ENCODE measurements around the gene NUP93. TPM values are rescaled to one million over a fixed set of nuclear protein-coding genes. Genes with fewer than 3 reads are reported as not detected.

The NUP93 gene
- total and polyA plus RNA-seq, 9 of the 15 experiments (the other 6 are each of a cell fraction or from before 2014, with no cell fraction given) = 92.0 to 162 (median 121) TPM

DNA sequence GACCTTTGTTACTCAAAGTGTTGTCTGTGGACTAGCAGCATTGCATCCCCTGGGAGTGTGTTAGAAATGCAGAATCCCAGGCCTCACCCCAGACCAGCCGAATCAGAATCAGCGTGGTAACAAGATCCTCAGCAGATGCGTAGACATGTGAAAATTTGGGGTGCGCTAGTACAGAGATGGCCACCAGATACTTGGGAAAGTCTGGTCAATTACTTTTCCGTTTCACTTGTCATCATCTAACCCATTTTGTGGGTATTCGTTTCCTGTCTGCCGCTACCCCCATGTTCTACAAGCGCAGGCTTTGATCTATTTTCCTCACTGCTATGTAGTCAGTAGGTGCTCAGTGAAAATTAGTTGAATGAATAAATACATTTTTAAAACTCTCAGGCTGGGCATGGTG is 168.9 kb downstream of the NUP93 start:
- in situ Hi-C loops (cut with MboI) (no loop called here), intact Hi-C loops (cut with micrococcal nuclease) (no loop called here)
- H3K9me1 ChIP-seq (ENCODE audit: control insufficient read depth, insufficient read depth, low read length) = no peaks in the 10 kb centered on the region
- ATAC-seq (no peak), FAIRE-seq (no peak), DNase-seq (ENCODE audit: extremely low read depth in 1 of 4, low spot score in 3 of 4) (no peak)
- TF ChIP-seq U2AF1 (optimal IDR thresholded peaks at IDR 0.05; ENCODE audit: low read depth, low read length) (no peak), CC2D1A (IDR thresholded peaks at IDR 0.05) (no peak), FUS (optimal IDR thresholded peaks at IDR 0.05; ENCODE audit: low read depth, low read length) (no peak), CHCHD3 (CRISPR knock-in tag; IDR thresholded peaks at IDR 0.05) (no peak), ZNF76 (CRISPR knock-in tag; IDR thresholded peaks at IDR 0.05; ENCODE audit: borderline replicate concordance) (no peak), BRD4 (IDR thresholded peaks at IDR 0.05) (no peak)
- TF ChIP-seq, protein P1, sequence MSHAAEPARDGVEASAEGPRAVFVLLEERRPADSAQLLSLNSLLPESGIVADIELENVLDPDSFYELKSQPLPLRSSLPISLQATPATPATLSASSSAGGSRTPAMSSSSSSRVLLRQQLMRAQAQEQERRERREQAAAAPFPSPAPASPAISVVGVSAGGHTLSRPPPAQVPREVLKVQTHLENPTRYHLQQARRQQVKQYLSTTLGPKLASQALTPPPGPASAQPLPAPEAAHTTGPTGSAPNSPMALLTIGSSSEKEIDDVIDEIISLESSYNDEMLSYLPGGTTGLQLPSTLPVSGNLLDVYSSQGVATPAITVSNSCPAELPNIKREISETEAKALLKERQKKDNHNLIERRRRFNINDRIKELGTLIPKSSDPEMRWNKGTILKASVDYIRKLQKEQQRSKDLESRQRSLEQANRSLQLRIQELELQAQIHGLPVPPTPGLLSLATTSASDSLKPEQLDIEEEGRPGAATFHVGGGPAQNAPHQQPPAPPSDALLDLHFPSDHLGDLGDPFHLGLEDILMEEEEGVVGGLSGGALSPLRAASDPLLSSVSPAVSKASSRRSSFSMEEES (CRISPR knock-in tag; IDR thresholded peaks at IDR 0.05) = no peak
- TF ChIP-seq, protein P2, sequence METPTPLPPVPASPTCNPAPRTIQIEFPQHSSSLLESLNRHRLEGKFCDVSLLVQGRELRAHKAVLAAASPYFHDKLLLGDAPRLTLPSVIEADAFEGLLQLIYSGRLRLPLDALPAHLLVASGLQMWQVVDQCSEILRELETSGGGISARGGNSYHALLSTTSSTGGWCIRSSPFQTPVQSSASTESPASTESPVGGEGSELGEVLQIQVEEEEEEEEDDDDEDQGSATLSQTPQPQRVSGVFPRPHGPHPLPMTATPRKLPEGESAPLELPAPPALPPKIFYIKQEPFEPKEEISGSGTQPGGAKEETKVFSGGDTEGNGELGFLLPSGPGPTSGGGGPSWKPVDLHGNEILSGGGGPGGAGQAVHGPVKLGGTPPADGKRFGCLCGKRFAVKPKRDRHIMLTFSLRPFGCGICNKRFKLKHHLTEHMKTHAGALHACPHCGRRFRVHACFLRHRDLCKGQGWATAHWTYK (CRISPR knock-in tag; IDR thresholded peaks at IDR 0.05) = no peak
- H3K27me3 ChIP-seq (ENCODE audit: control insufficient read depth in 2 of 2, insufficient read depth in 2 of 2, low read length in 2 of 2) = peaks cover 34 to 76% of the 10 kb centered on the region in 2 experiments; a peak in 4 of 5 replicates
- H3K36me3 ChIP-seq (ENCODE audit: control insufficient read depth, insufficient read depth, low read length) = no peaks in the 10 kb centered on the region
- ChIA-PET POLR2A (no interaction called here), CTCF (ENCODE audit: low intra/inter-chr PET ratio) (no interaction called here)
- no TSS peak for BruUV-seq (replicated peaks)
- H3K4me3 ChIP-seq = no peak overlapping the region
- no peaks in the 10 kb centered on the region for H3K79me2 ChIP-seq (ENCODE audit: control insufficient read depth, insufficient read depth, low read length)
- WGBS (ENCODE audit: insufficient coverage, low coverage, missing lambda C conversion rate) = 2% methylated on average over 8 of the region's 8 CpGs
- H3K9ac ChIP-seq (ENCODE audit: insufficient read depth in 1 of 2, low read depth in 2 of 2, low read length in 2 of 2) = no peak overlapping the region
- H3K4me1 ChIP-seq (replicated peaks in 1 of 2; ENCODE audit: control insufficient read depth in 2 of 2, insufficient read depth in 2 of 2, low read length in 2 of 2) = no peaks in the 10 kb centered on the region; a peak in 1 of 5 replicates
- no peak overlapping the region for H3K4me2 ChIP-seq (ENCODE audit: insufficient read depth, low read length)
- H2AFZ ChIP-seq (ENCODE audit: low read depth, low read length) = no peak overlapping the region
- H4K20me1 ChIP-seq (replicated peaks; ENCODE audit: control insufficient read depth, insufficient read depth, low read length) = no peaks in the 10 kb centered on the region; the same call in 1 of the 2 replicates
- H3K27ac ChIP-seq (ENCODE audit: extremely low read depth, low read depth, low read length) = no peak overlapping the region
- no peaks in the 10 kb centered on the region for H3K9me3 ChIP-seq (replicated peaks; ENCODE audit: control insufficient read depth, insufficient read depth, low read depth, low read length)

MicroRNAs within 50 kb of the gene (microRNA counts, 767-probe panel; counts per million panel counts)
- not detected for microRNA hsa-miR-138-5p

Small RNA genes within 50 kb of the gene (microRNA-seq; reads per million reads assigned to microRNA genes)
- 0.46 reads per million for gene MIR138-2 (ENCODE audit: borderline microRNAs expressed)

Small RNA genes within 50 kb of the gene (small RNA-seq; reads per million reads assigned to genes)
- 0.18 reads per million for gene MIR138-2

Other genes with a start within 250 kb of the NUP93 start
Only the 7 nearest of the 15 such genes appear.
- gene MT1M, start 97.5 kb upstream of the NUP93 start, total RNA-seq (2014; rRNA removed) = not detected in 2 replicates
- not detected in 2 replicates for gene MT1M, start 97.5 kb upstream of the NUP93 start, total RNA-seq (2014; rRNA removed; fragmentation: Illumina TruSeq; extraction: Trizol)
- gene MT1M, start 97.5 kb upstream of the NUP93 start, total RNA-seq (2015; rRNA removed; fragmentation: Illumina TruSeq; extraction: Trizol) = not detected in 2 replicates
- gene MT1M, start 97.5 kb upstream of the NUP93 start, total RNA-seq (2021) = not detected in 2 replicates
- gene MT1M, start 97.5 kb upstream of the NUP93 start, polyA plus RNA-seq (2011; rRNA removed) = not detected in 2 replicates
- not detected in 2 replicates for gene MT1M, start 97.5 kb upstream of the NUP93 start, polyA plus RNA-seq (2014; fragmentation: Illumina TruSeq; extraction: Trizol)
- not detected for gene MT1M, start 97.5 kb upstream of the NUP93 start, polyA plus RNA-seq (2014; fragmentation: Nextera tagmentation; extraction: Ambion mirVana)
- not detected in 2 replicates for gene MT1M, start 97.5 kb upstream of the NUP93 start, polyA plus RNA-seq (2014; rRNA removed)
- not detected in 2 replicates for gene MT1A, start 91.5 kb upstream of the NUP93 start, total RNA-seq (2014; rRNA removed)
- gene MT1A, start 91.5 kb upstream of the NUP93 start, total RNA-seq (2014; rRNA removed; fragmentation: Illumina TruSeq; extraction: Trizol) = not detected in 2 replicates
- not detected in 2 replicates for gene MT1A, start 91.5 kb upstream of the NUP93 start, total RNA-seq (2015; rRNA removed; fragmentation: Illumina TruSeq; extraction: Trizol)
- not detected in 2 replicates for gene MT1A, start 91.5 kb upstream of the NUP93 start, total RNA-seq (2021)
- not detected in 2 replicates for gene MT1A, start 91.5 kb upstream of the NUP93 start, polyA plus RNA-seq (2011; rRNA removed)
- not detected in 2 replicates for gene MT1A, start 91.5 kb upstream of the NUP93 start, polyA plus RNA-seq (2014; fragmentation: Illumina TruSeq; extraction: Trizol)
- under 1 TPM in 1 of 2 experiments, not detected in 1; 0.23 TPM for gene MT1A, start 91.5 kb upstream of the NUP93 start, polyA plus RNA-seq (2014; fragmentation: Nextera tagmentation; extraction: Ambion mirVana)
- not detected in 2 replicates for gene MT1A, start 91.5 kb upstream of the NUP93 start, polyA plus RNA-seq (2014; rRNA removed)
- not detected in 2 replicates for gene MT1B, start 78.2 kb upstream of the NUP93 start, total RNA-seq (2014; rRNA removed)
- gene MT1B, start 78.2 kb upstream of the NUP93 start, total RNA-seq (2014; rRNA removed; fragmentation: Illumina TruSeq; extraction: Trizol) = not detected in 2 replicates
- gene MT1B, start 78.2 kb upstream of the NUP93 start, total RNA-seq (2015; rRNA removed; fragmentation: Illumina TruSeq; extraction: Trizol) = not detected in 2 replicates
- not detected in 2 replicates for gene MT1B, start 78.2 kb upstream of the NUP93 start, total RNA-seq (2021)
- not detected in 2 replicates for gene MT1B, start 78.2 kb upstream of the NUP93 start, polyA plus RNA-seq (2011; rRNA removed)
- not detected in 2 replicates for gene MT1B, start 78.2 kb upstream of the NUP93 start, polyA plus RNA-seq (2014; fragmentation: Illumina TruSeq; extraction: Trizol)
- gene MT1B, start 78.2 kb upstream of the NUP93 start, polyA plus RNA-seq (2014; fragmentation: Nextera tagmentation; extraction: Ambion mirVana) = not detected
- not detected in 2 replicates for gene MT1B, start 78.2 kb upstream of the NUP93 start, polyA plus RNA-seq (2014; rRNA removed)
- 0.68 TPM in 1 of 2 replicates, not detected in the other for gene MT1F, start 72.2 kb upstream of the NUP93 start, total RNA-seq (2014; rRNA removed)
- gene MT1F, start 72.2 kb upstream of the NUP93 start, total RNA-seq (2014; rRNA removed; fragmentation: Illumina TruSeq; extraction: Trizol) = not detected in 2 replicates
- gene MT1F, start 72.2 kb upstream of the NUP93 start, total RNA-seq (2015; rRNA removed; fragmentation: Illumina TruSeq; extraction: Trizol) = 0.38 TPM in 1 of 2 replicates, not detected in the other
- gene MT1F, start 72.2 kb upstream of the NUP93 start, total RNA-seq (2021) = 0.38 TPM in 1 of 2 replicates, not detected in the other
- gene MT1F, start 72.2 kb upstream of the NUP93 start, polyA plus RNA-seq (2011; rRNA removed) = 0.28 and 0.35 TPM in 2 replicates
- not detected in 2 replicates for gene MT1F, start 72.2 kb upstream of the NUP93 start, polyA plus RNA-seq (2014; fragmentation: Illumina TruSeq; extraction: Trizol)
- gene MT1F, start 72.2 kb upstream of the NUP93 start, polyA plus RNA-seq (2014; fragmentation: Nextera tagmentation; extraction: Ambion mirVana) = under 1 TPM in 1 of 2 experiments, not detected in 1; 0.18 TPM
- gene MT1F, start 72.2 kb upstream of the NUP93 start, polyA plus RNA-seq (2014; rRNA removed) = 0.23 TPM in 1 of 2 replicates, not detected in the other
- gene MT1G, start 62.1 kb upstream of the NUP93 start, total RNA-seq (2014; rRNA removed) = not detected in 2 replicates
- not detected in 2 replicates for gene MT1G, start 62.1 kb upstream of the NUP93 start, total RNA-seq (2014; rRNA removed; fragmentation: Illumina TruSeq; extraction: Trizol)
- gene MT1G, start 62.1 kb upstream of the NUP93 start, total RNA-seq (2015; rRNA removed; fragmentation: Illumina TruSeq; extraction: Trizol) = 0.69 TPM in 1 of 2 replicates, not detected in the other
- 0.89 and 1.7 TPM in 2 replicates for gene MT1G, start 62.1 kb upstream of the NUP93 start, total RNA-seq (2021)
- 1.4 and 8.8 TPM in 2 replicates for gene MT1G, start 62.1 kb upstream of the NUP93 start, polyA plus RNA-seq (2011; rRNA removed)
- gene MT1G, start 62.1 kb upstream of the NUP93 start, polyA plus RNA-seq (2014; fragmentation: Illumina TruSeq; extraction: Trizol) = not detected in 2 replicates
- gene MT1G, start 62.1 kb upstream of the NUP93 start, polyA plus RNA-seq (2014; fragmentation: Nextera tagmentation; extraction: Ambion mirVana) = under 1 TPM; 0.28 TPM
- gene MT1G, start 62.1 kb upstream of the NUP93 start, polyA plus RNA-seq (2014; rRNA removed) = 2.8 TPM in 1 of 2 replicates, not detected in the other
- not detected in 2 replicates for gene MT1H, start 60.3 kb upstream of the NUP93 start, total RNA-seq (2014; rRNA removed)
- gene MT1H, start 60.3 kb upstream of the NUP93 start, total RNA-seq (2014; rRNA removed; fragmentation: Illumina TruSeq; extraction: Trizol) = not detected in 2 replicates
- not detected in 2 replicates for gene MT1H, start 60.3 kb upstream of the NUP93 start, total RNA-seq (2015; rRNA removed; fragmentation: Illumina TruSeq; extraction: Trizol)
- gene MT1H, start 60.3 kb upstream of the NUP93 start, total RNA-seq (2021) = not detected in 2 replicates
- 0.13 and 0.49 TPM in 2 replicates for gene MT1H, start 60.3 kb upstream of the NUP93 start, polyA plus RNA-seq (2011; rRNA removed)
- not detected in 2 replicates for gene MT1H, start 60.3 kb upstream of the NUP93 start, polyA plus RNA-seq (2014; fragmentation: Illumina TruSeq; extraction: Trizol)
- under 1 TPM in 1 of 2 experiments, not detected in 1; 0.37 TPM for gene MT1H, start 60.3 kb upstream of the NUP93 start, polyA plus RNA-seq (2014; fragmentation: Nextera tagmentation; extraction: Ambion mirVana)
- gene MT1H, start 60.3 kb upstream of the NUP93 start, polyA plus RNA-seq (2014; rRNA removed) = not detected in 2 replicates
- gene MT1X, start 47.7 kb upstream of the NUP93 start, total RNA-seq (2014; rRNA removed) = 6.0 and 8.3 TPM in 2 replicates
- gene MT1X, start 47.7 kb upstream of the NUP93 start, total RNA-seq (2014; rRNA removed; fragmentation: Illumina TruSeq; extraction: Trizol) = 3.6 and 4.9 TPM in 2 replicates
- gene MT1X, start 47.7 kb upstream of the NUP93 start, total RNA-seq (2015; rRNA removed; fragmentation: Illumina TruSeq; extraction: Trizol) = 8.6 and 8.7 TPM in 2 replicates
- gene MT1X, start 47.7 kb upstream of the NUP93 start, total RNA-seq (2021) = 7.6 and 8.3 TPM in 2 replicates
- 11.7 and 42.6 TPM in 2 replicates for gene MT1X, start 47.7 kb upstream of the NUP93 start, polyA plus RNA-seq (2011; rRNA removed)
- gene MT1X, start 47.7 kb upstream of the NUP93 start, polyA plus RNA-seq (2014; fragmentation: Illumina TruSeq; extraction: Trizol) = 5.8 and 9.6 TPM in 2 replicates
- gene MT1X, start 47.7 kb upstream of the NUP93 start, polyA plus RNA-seq (2014; fragmentation: Nextera tagmentation; extraction: Ambion mirVana) = 10 to 100 TPM; 20.4 to 22.8 TPM
- 4.8 and 7.3 TPM in 2 replicates for gene MT1X, start 47.7 kb upstream of the NUP93 start, polyA plus RNA-seq (2014; rRNA removed)

Measured in K562 (cell line).